HUES64 (cell line): ENCODE data around the gene CTH.
"Not testable (repeated sequence)": the region's sequence is repeated elsewhere in the genome, so short reads cannot be mapped to it uniquely, and the experiment has no call there.

Source experiments
- H3K27ac ChIP-seq: 2 replicates; pipeline ENCODE4 v1.7.0; 2013; ENCODE audit warnings: low read depth, low read length, inconsistent platforms
- H3K27me3 ChIP-seq: 2 replicates; pipeline ENCODE4 v1.6.1; 2013; ENCODE audit warnings: mild to moderate bottlenecking, low read length; ENCODE audit not compliant: insufficient read depth
- H3K36me3 ChIP-seq: 2 replicates; pipeline ENCODE4 v1.6.1; 2013; ENCODE audit warnings: mild to moderate bottlenecking, low read length; ENCODE audit not compliant: insufficient read depth
- H3K4me1 ChIP-seq: 2 replicates; pipeline ENCODE4 v1.6.1; 2013; ENCODE audit warnings: mild to moderate bottlenecking, low read length, moderate library complexity; ENCODE audit not compliant: insufficient read depth
- H3K4me3 ChIP-seq: 2 replicates; pipeline ENCODE4 v1.5.1; 2013; ENCODE audit warnings: mild to moderate bottlenecking, low read length, moderate library complexity
- H3K9ac ChIP-seq: 2 replicates; pipeline ENCODE4 v1.6.1; 2013; ENCODE audit warnings: mild to moderate bottlenecking, low read depth, low read length
- H3K9me3 ChIP-seq: 2 replicates; pipeline ENCODE4 v1.6.1; 2013; ENCODE audit warnings: low read depth, low read length; ENCODE audit not compliant: insufficient read depth
- WGBS: fragments of 150-250, 120-280 bp; methylation state at CpG from one replicate; pipeline ENCODE4 v1.1.7; 2013; ENCODE audit warnings: missing lambda C conversion rate; 5-methylcytosine and 5-hydroxymethylcytosine counted together

The CTH gene

DNA sequence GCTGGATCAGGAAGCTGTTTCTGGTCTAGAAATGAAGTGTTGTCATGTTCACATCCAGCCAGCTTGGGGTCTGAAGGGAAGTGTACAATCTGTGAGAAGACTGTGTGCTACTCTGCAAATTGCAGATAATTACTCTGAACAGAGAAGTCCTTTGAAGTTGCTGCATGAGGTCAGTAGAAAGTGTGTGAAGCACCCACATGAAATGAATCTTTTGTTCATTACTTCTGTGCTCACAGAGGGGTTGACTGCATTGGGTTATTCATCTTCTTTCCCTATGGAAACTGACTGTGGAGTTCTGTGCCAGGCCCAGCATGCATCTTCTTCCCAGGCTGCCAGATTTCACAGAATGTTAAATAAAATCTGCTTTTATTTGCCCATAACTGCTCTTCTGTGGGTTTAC, 47.1 kb downstream of the CTH start:
- Histone ChIP-seq H3K9ac (no peak overlapping the region), H3K9me3 (no peaks in the 10 kb centered on the region), H3K27me3 (no peaks in the 10 kb centered on the region), H3K4me1 (0 out of 2 replicates have a peak, but pooled peaks cover 14% of the 10 kb centered on the region), H3K4me3 (no peak overlapping the region), H3K36me3 (no peaks in the 10 kb centered on the region), H3K27ac (no peak overlapping the region)

- 94% methylated on average over 4 of the region's 4 CpGs for WGBS
- no peak overlapping the region for H3K9ac ChIP-seq
- H3K27me3 ChIP-seq: no peaks in the 10 kb centered on the region
Observed at GRCh38 chr1:70459496-70460225, 48.6 kb downstream of the CTH start.

GRCh38 chr1:70460740-70461713, 50.0 kb downstream of the CTH start:
- not testable (repeated sequence) for H3K4me3 ChIP-seq, H3K36me3 ChIP-seq, H3K27ac ChIP-seq, H3K27me3 ChIP-seq, H3K9me3 ChIP-seq, H3K9ac ChIP-seq
- 74% methylated on average over 4 of the region's 8 CpGs for WGBS
- 0 out of 2 replicates have a peak, but pooled peaks cover 14% of the 10 kb centered on the region for H3K4me1 ChIP-seq

More at GRCh38 chr1:70459496-70460225, 48.6 kb downstream of the CTH start:
- H3K27ac ChIP-seq: no peak overlapping the region
- no peak overlapping the region for H3K4me3 ChIP-seq
- 0 out of 2 replicates have a peak, but pooled peaks cover 14% of the 10 kb centered on the region for H3K4me1 ChIP-seq
- no peaks in the 10 kb centered on the region for H3K9me3 ChIP-seq
- no peaks in the 10 kb centered on the region for H3K36me3 ChIP-seq

DNA sequence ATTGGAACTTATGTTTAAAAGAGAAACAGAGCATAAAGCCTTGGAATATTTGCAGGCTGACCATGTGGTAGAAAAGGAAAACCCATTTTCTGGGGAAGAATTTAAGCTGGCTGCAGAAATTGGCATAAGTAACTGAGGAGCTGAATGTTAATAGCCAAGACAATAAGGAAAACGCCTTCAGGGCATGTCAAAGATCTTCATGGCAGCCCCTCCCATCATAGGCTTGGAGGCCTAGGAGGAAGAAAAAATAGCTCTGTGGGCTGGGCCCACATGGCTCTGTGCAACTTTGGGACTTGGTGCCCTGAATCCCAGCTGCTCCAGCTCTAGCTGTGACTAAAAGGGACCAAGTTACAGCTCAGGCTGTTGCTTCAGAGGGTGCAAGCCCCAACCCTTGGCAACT, 51.5 kb downstream of the CTH start:
- Histone ChIP-seq H3K9me3 (no peaks in the 10 kb centered on the region), H3K4me3 (no peak overlapping the region), H3K27me3 (no peaks in the 10 kb centered on the region), H3K4me1 (0 out of 2 replicates have a peak, but pooled peaks cover 14% of the 10 kb centered on the region), H3K36me3 (no peaks in the 10 kb centered on the region), H3K9ac (no peak overlapping the region), H3K27ac (no peak overlapping the region)
- WGBS: 78% methylated on average over 1 of the region's 1 CpG

DNA sequence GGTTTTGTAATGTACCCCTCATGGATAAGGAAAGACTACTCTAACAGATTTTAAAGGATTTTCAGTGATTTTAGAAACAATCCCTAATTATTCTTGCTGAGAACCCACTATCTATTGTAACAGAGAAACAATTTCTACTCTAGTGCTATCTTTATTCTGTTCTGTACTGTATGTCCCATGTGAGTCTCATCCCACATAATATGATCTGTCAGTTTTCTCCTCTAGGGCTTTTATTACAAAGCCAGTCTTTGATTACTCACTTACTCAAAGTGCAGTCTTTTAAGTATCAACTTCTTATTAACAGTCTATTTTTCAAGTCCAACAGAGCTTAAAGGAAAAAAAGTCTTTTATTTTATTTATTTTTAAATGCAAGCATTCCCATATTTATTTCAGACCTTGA, 54.8 kb downstream of the CTH start:
- no peak overlapping the region for H3K27ac ChIP-seq
- no peaks in the 10 kb centered on the region for H3K36me3 ChIP-seq
- H3K9me3 ChIP-seq: no peaks in the 10 kb centered on the region
- no peak overlapping the region for H3K9ac ChIP-seq
- H3K4me1 ChIP-seq: 0 out of 2 replicates have a peak, but pooled peaks cover 5% of the 10 kb centered on the region
- no peaks in the 10 kb centered on the region for H3K27me3 ChIP-seq
- H3K4me3 ChIP-seq: no peak overlapping the region

DNA sequence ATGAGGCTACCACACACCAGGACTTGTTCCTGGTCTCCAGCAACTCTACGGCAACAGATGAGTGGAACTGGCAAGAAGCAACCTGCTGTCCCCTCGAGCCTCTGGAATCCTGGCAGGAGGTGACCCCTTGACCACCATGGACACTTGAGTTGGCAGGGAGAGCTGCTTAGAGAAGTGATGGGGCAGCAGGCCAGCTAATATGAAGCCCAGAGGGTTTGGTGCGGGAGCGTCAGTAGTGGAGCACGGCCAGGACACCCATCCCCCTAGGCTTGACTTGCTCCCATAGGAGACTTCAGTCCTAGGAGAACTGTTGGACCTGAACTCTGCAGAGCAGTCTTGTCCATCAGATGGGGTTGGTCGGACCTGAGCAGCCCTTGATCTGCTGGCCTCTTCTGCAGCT, 56.5 kb downstream of the CTH start:
- Histone ChIP-seq H3K36me3 (no peaks in the 10 kb centered on the region), H3K9me3 (no peaks in the 10 kb centered on the region), H3K27ac (no peak overlapping the region), H3K9ac (no peak overlapping the region), H3K4me3 (no peak overlapping the region), H3K27me3 (no peaks in the 10 kb centered on the region), H3K4me1 (no peaks in the 10 kb centered on the region)
- 89% methylated on average over 6 of the region's 6 CpGs for WGBS

GRCh38 chr1:70468180-70468579, 57.1 kb downstream of the CTH start:
- Histone ChIP-seq H3K27me3 (no peaks in the 10 kb centered on the region), H3K4me3 (no peak overlapping the region), H3K27ac (no peak overlapping the region), H3K9me3 (no peaks in the 10 kb centered on the region), H3K36me3 (no peaks in the 10 kb centered on the region), H3K9ac (no peak overlapping the region), H3K4me1 (no peaks in the 10 kb centered on the region)
- WGBS: 84% methylated on average over 5 of the region's 5 CpGs

DNA sequence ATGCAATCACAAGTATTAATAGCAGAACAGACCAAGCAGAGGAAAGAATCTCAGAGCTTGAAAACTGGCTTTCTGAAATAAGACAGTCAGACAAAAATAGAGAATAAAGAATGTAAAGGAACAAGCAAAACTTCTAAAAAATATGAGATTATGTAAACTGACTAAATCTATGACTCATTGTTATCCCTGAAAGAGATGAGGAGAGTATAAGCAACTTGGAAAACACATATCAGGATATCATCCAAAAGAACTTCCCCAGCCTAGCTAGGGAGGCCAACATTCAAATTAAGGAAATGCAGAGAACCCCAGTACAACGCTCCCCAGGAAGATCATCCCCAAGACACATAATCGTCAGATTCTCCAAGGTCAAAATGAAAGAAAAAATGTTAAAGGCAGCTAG, 58.1 kb downstream of the CTH start:
- H3K27ac ChIP-seq, H3K36me3 ChIP-seq, H3K4me3 ChIP-seq, H3K9me3 ChIP-seq, H3K4me1 ChIP-seq, H3K9ac ChIP-seq, H3K27me3 ChIP-seq: not testable (repeated sequence)
- 100% methylated on average over 2 of the region's 2 CpGs for WGBS

DNA sequence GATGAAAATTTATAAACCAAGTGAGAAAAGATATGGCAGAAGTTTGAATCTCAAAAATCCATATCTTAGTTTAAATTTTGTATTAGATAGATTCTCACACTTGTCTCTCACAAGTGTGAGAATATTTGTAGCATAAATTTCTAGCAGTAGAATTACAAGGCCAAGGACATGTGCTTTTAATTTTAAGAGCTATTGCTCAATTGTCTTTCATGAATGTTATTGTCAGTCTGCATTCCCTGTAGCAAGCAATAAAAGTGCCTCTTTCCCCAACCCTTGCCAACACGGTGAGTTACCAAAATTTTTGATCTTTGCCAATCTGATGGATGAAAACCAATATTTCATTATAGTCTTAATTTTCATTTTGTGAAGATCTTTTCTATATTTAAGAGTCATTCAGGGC, 64.0 kb downstream of the CTH start:
- Histone ChIP-seq H3K27me3 (no peaks in the 10 kb centered on the region), H3K4me3 (no peak overlapping the region), H3K9me3 (no peaks in the 10 kb centered on the region), H3K4me1 (no peaks in the 10 kb centered on the region), H3K36me3 (no peaks in the 10 kb centered on the region), H3K9ac (no peak overlapping the region), H3K27ac (no peak overlapping the region)
- 90% methylated on average over 1 of the region's 1 CpG for WGBS

- Histone ChIP-seq H3K36me3 (no peaks in the 10 kb centered on the region), H3K27me3 (no peaks in the 10 kb centered on the region), H3K4me1 (no peaks in the 10 kb centered on the region), H3K9me3 (no peaks in the 10 kb centered on the region), H3K4me3 (no peak overlapping the region), H3K9ac (no peak overlapping the region), H3K27ac (no peak overlapping the region)
- WGBS: 93% methylated on average over 10 of the region's 12 CpGs
Observed at GRCh38 chr1:70477090-70477489, 66.0 kb downstream of the CTH start.

GRCh38 chr1:70477905-70478304, 66.8 kb downstream of the CTH start:
- not testable (repeated sequence) for H3K36me3 ChIP-seq, H3K4me1 ChIP-seq, H3K27ac ChIP-seq, H3K4me3 ChIP-seq, H3K9ac ChIP-seq, H3K27me3 ChIP-seq, H3K9me3 ChIP-seq
- 100% methylated on average over 2 of the region's 4 CpGs for WGBS
